ENCODE data around the gene WDR37.

The WDR37 gene

GRCh38 chr10:1136268-1136667 is 80.1 kb downstream of the WDR37 start:
- no peaks in the 10 kb centered on the region for H3K27me3 ChIP-seq (ENCODE audit: low read depth)
- H3K4me1 ChIP-seq, result no peaks in the 10 kb centered on the region
- H3K4me3 ChIP-seq, result no peak overlapping the region
- H3K9me3 ChIP-seq, result no peaks in the 10 kb centered on the region
- no peaks in the 10 kb centered on the region for H3K36me3 ChIP-seq (replicated peaks)
- no peak for DNase-seq (ENCODE audit: low spot score in 2 of 2)
- in situ Hi-C loops (cut with MboI; ENCODE audit: low sequenced_read_pairs), result no loop called here

- no peaks in the 10 kb centered on the region for H3K36me3 ChIP-seq (replicated peaks)
- H3K9me3 ChIP-seq, result no peaks in the 10 kb centered on the region
- no peaks in the 10 kb centered on the region for H3K4me1 ChIP-seq
- in situ Hi-C loops (cut with MboI; ENCODE audit: low sequenced_read_pairs), result no loop called here
- H3K27me3 ChIP-seq (ENCODE audit: low read depth), result no peaks in the 10 kb centered on the region
- no peak for DNase-seq (ENCODE audit: low spot score in 2 of 2)
- no peak overlapping the region for H3K4me3 ChIP-seq
These were observed 81.4 kb downstream of the WDR37 start for GRCh38 chr10:1137499-1138163.

- no peak overlapping the region for H3K4me3 ChIP-seq
- in situ Hi-C loops (cut with MboI; ENCODE audit: low sequenced_read_pairs), result no loop called here
- H3K27me3 ChIP-seq (ENCODE audit: low read depth), result no peaks in the 10 kb centered on the region
- H3K36me3 ChIP-seq (replicated peaks), result no peaks in the 10 kb centered on the region
- no peaks in the 10 kb centered on the region for H3K4me1 ChIP-seq
- no peaks in the 10 kb centered on the region for H3K9me3 ChIP-seq
- DNase-seq (ENCODE audit: low spot score in 2 of 2), result no peak
These were observed 82.3 kb downstream of the WDR37 start for GRCh38 chr10:1138529-1138928.

GRCh38 chr10:1141261-1141660 is 85.1 kb downstream of the WDR37 start:
- Histone ChIP-seq H3K27me3 (ENCODE audit: low read depth) (no peaks in the 10 kb centered on the region), H3K9me3 (no peaks in the 10 kb centered on the region), H3K36me3 (replicated peaks) (no peaks in the 10 kb centered on the region), H3K4me1 (no peaks in the 10 kb centered on the region), H3K4me3 (no peak overlapping the region)
- no peak for DNase-seq (ENCODE audit: low spot score in 2 of 2)
- in situ Hi-C loops (cut with MboI; ENCODE audit: low sequenced_read_pairs), result no loop called here

- DNase-seq (ENCODE audit: low spot score in 2 of 2), result no peak
- Histone ChIP-seq H3K27me3 (ENCODE audit: low read depth) (no peaks in the 10 kb centered on the region), H3K4me3 (no peak overlapping the region), H3K9me3 (no peaks in the 10 kb centered on the region), H3K4me1 (no peaks in the 10 kb centered on the region), H3K36me3 (replicated peaks) (no peaks in the 10 kb centered on the region)
- in situ Hi-C loops (cut with MboI; ENCODE audit: low sequenced_read_pairs), result no loop called here
These were observed 85.5 kb downstream of the WDR37 start for GRCh38 chr10:1141701-1142100.

GRCh38 chr10:1142596-1142995 is 86.4 kb downstream of the WDR37 start:
- no peaks in the 10 kb centered on the region for H3K9me3 ChIP-seq
- in situ Hi-C loops (cut with MboI; ENCODE audit: low sequenced_read_pairs), result no loop called here
- no peak for DNase-seq (ENCODE audit: low spot score in 2 of 2)

GRCh38 chr10:1147810-1148209 is 91.6 kb downstream of the WDR37 start:
- no peaks in the 10 kb centered on the region for H3K36me3 ChIP-seq (replicated peaks)
- H3K27me3 ChIP-seq (ENCODE audit: low read depth), result no peaks in the 10 kb centered on the region
- no peaks in the 10 kb centered on the region for H3K4me1 ChIP-seq
- no peak for DNase-seq (ENCODE audit: low spot score in 2 of 2)
- in situ Hi-C loops (cut with MboI; ENCODE audit: low sequenced_read_pairs), result no loop called here
- no peaks in the 10 kb centered on the region for H3K9me3 ChIP-seq
- no peak overlapping the region for H3K4me3 ChIP-seq

More at GRCh38 chr10:1142596-1142995, 86.4 kb downstream of the WDR37 start:
- Histone ChIP-seq H3K4me1 (no peaks in the 10 kb centered on the region), H3K4me3 (no peak overlapping the region), H3K27me3 (ENCODE audit: low read depth) (no peaks in the 10 kb centered on the region), H3K36me3 (replicated peaks) (no peaks in the 10 kb centered on the region)

GRCh38 chr10:1148855-1149605 is 92.8 kb downstream of the WDR37 start:
- H3K4me1 ChIP-seq, result no peaks in the 10 kb centered on the region
- no peaks in the 10 kb centered on the region for H3K9me3 ChIP-seq
- no peaks in the 10 kb centered on the region for H3K36me3 ChIP-seq (replicated peaks)
- H3K27me3 ChIP-seq (ENCODE audit: low read depth), result no peaks in the 10 kb centered on the region
- in situ Hi-C loops (cut with MboI; ENCODE audit: low sequenced_read_pairs), result no loop called here
- no peak overlapping the region for H3K4me3 ChIP-seq
- DNase-seq (ENCODE audit: low spot score in 2 of 2), result no peak

GRCh38 chr10:1149793-1150637 is 93.8 kb downstream of the WDR37 start:
- Histone ChIP-seq H3K4me3 (no peak overlapping the region), H3K36me3 (replicated peaks) (no peaks in the 10 kb centered on the region), H3K4me1 (no peaks in the 10 kb centered on the region), H3K27me3 (ENCODE audit: low read depth) (no peaks in the 10 kb centered on the region), H3K9me3 (no peaks in the 10 kb centered on the region)
- no peak for DNase-seq (ENCODE audit: low spot score in 2 of 2)
- in situ Hi-C loops (cut with MboI; ENCODE audit: low sequenced_read_pairs), result no loop called here

- in situ Hi-C loops (cut with MboI; ENCODE audit: low sequenced_read_pairs), result no loop called here
- Histone ChIP-seq H3K27me3 (ENCODE audit: low read depth) (no peaks in the 10 kb centered on the region), H3K36me3 (replicated peaks) (no peaks in the 10 kb centered on the region), H3K4me3 (no peak overlapping the region), H3K4me1 (no peaks in the 10 kb centered on the region), H3K9me3 (no peaks in the 10 kb centered on the region)
- DNase-seq (ENCODE audit: low spot score in 2 of 2), result no peak
These were observed 94.4 kb downstream of the WDR37 start for GRCh38 chr10:1150638-1150955.

GRCh38 chr10:1151076-1152033 is 95.2 kb downstream of the WDR37 start:
- in situ Hi-C loops (cut with MboI; ENCODE audit: low sequenced_read_pairs), result no loop called here
- Histone ChIP-seq H3K4me3 (no peak overlapping the region), H3K27me3 (ENCODE audit: low read depth) (no peaks in the 10 kb centered on the region)

GRCh38 chr10:1152386-1153250 is 96.4 kb downstream of the WDR37 start:
- Histone ChIP-seq H3K4me3 (no peak overlapping the region), H3K36me3 (replicated peaks) (no peaks in the 10 kb centered on the region), H3K27me3 (ENCODE audit: low read depth) (no peaks in the 10 kb centered on the region), H3K4me1 (no peaks in the 10 kb centered on the region), H3K9me3 (no peaks in the 10 kb centered on the region)
- DNase-seq (ENCODE audit: low spot score in 2 of 2), result no peak
- in situ Hi-C loops (cut with MboI; ENCODE audit: low sequenced_read_pairs), result no loop called here

More at GRCh38 chr10:1151076-1152033, 95.2 kb downstream of the WDR37 start:
- H3K9me3 ChIP-seq, result no peaks in the 10 kb centered on the region
- DNase-seq (ENCODE audit: low spot score in 2 of 2), result no peak
- no peaks in the 10 kb centered on the region for H3K36me3 ChIP-seq (replicated peaks)
- no peaks in the 10 kb centered on the region for H3K4me1 ChIP-seq

All from HAP-1 (cell line).